Karpas-422 (cell line): Measurements from ENCODE around the gene FES. TPM values are rescaled to one million over a fixed set of nuclear protein-coding genes. Genes with fewer than 3 reads are reported as not detected.

Experiments
- DNase-seq: peaks from one replicate; pipeline ENCODE4 v3.0.0-alpha.2; 2015
- H2AFZ ChIP-seq: fragments of 200-600 bp; sonication (generic); 2 replicates; pipeline ENCODE4 v1.6.1; 2014; ENCODE audit warnings: antibody characterized with exemption, low read length, mixed read lengths
- H3K27ac ChIP-seq: fragments of 200-600 bp; sonication (generic); 2 replicates; pipeline ENCODE4 v1.5.1; 2014; ENCODE audit warnings: mild to moderate bottlenecking, low read length, moderate library complexity
- H3K27me3 ChIP-seq: fragments of 200-600 bp; sonication (generic); 2 replicates; pipeline ENCODE4 v1.6.1; 2014; ENCODE audit warnings: low read length, mixed read lengths
- H3K36me3 ChIP-seq: fragments of 200-600 bp; sonication (generic); 2 replicates; pipeline ENCODE4 v1.6.1; 2014; ENCODE audit warnings: low read length, mixed read lengths; ENCODE audit not compliant: insufficient read depth
- H3K4me1 ChIP-seq: fragments of 200-600 bp; sonication (generic); 2 replicates; pipeline ENCODE4 v1.6.1; 2014; ENCODE audit warnings: mild to moderate bottlenecking, low read length, mixed read lengths
- H3K4me2 ChIP-seq: fragments of 200-600 bp; sonication (generic); 2 replicates; pipeline ENCODE4 v1.6.1; 2014; ENCODE audit warnings: low read length, low read depth, mild to moderate bottlenecking; ENCODE audit not compliant: poor library complexity, severe bottlenecking
- H3K4me3 ChIP-seq: fragments of 200-600 bp; sonication (generic); 2 replicates; pipeline ENCODE4 v1.5.1; 2014; ENCODE audit warnings: mild to moderate bottlenecking, antibody characterized with exemption, low read length, mixed read lengths
- H3K79me2 ChIP-seq: fragments of 200-600 bp; sonication (generic); 2 replicates; pipeline ENCODE4 v1.6.1; 2014; ENCODE audit warnings: mild to moderate bottlenecking, low read length, mixed read lengths
- H3K9ac ChIP-seq: fragments of 200-600 bp; sonication (generic); 2 replicates; pipeline ENCODE4 v1.6.0; 2014; ENCODE audit warnings: low read length
- H3K9me2 ChIP-seq: fragments of 200-600 bp; sonication (generic), shearing (Covaris generic); replicated peaks from 2 replicates; pipeline ENCODE4 v1.6.0; 2014; ENCODE audit warnings: mild to moderate bottlenecking, low read length, moderate library complexity; ENCODE audit not compliant: insufficient read depth
- H3K9me3 ChIP-seq: fragments of 300-700, 200-600 bp; sonication (generic); 2 replicates; pipeline ENCODE4 v1.6.1; 2014; ENCODE audit warnings: low read length, mixed read lengths
- H4K20me1 ChIP-seq: fragments of 200-600 bp; sonication (generic); 2 replicates; pipeline ENCODE4 v1.6.1; 2014; ENCODE audit warnings: mild to moderate bottlenecking, antibody characterized with exemption, low read length, low read depth; ENCODE audit not compliant: insufficient read depth
- total RNA-seq: library from RNA; depleted of rRNA; stranded (reverse); fragments of >200 nt; shearing (Covaris generic); gene quantifications from 2 replicates; pipeline ENCODE4 v1.2.3, GENCODE V29; 2014; ENCODE audit warnings: low replicate concordance

FES gene
- total RNA-seq, 1 experiment from 2014 or later, result 33.7 TPM

- no peak for DNase-seq
- H3K36me3 ChIP-seq, result 0 out of 2 replicates have a peak, but pooled peaks cover 6% of the 10 kb centered on the region
- no peak overlapping the region for H2AFZ ChIP-seq
- H3K27me3 ChIP-seq, result no peaks in the 10 kb centered on the region
- no peaks in the 10 kb centered on the region for H3K9me3 ChIP-seq
- no peak overlapping the region for H3K4me3 ChIP-seq
- no peaks in the 10 kb centered on the region for H3K9me2 ChIP-seq
- H3K4me2 ChIP-seq, result no peak overlapping the region
- H4K20me1 ChIP-seq, result no peaks in the 10 kb centered on the region
- H3K79me2 ChIP-seq, result no peaks in the 10 kb centered on the region
- H3K4me1 ChIP-seq, result no peaks in the 10 kb centered on the region
- no peak overlapping the region for H3K27ac ChIP-seq
- no peak overlapping the region for H3K9ac ChIP-seq
These were observed 25.7 kb downstream of the FES start for GRCh38 chr15:90909976-90910375.

GRCh38 chr15:90910441-90911301 is 26.4 kb downstream of the FES start:
- Histone ChIP-seq H3K9me2 (no peaks in the 10 kb centered on the region), H3K4me2 (no peak overlapping the region), H3K36me3 (0 out of 2 replicates have a peak, but pooled peaks cover 6% of the 10 kb centered on the region), H3K9me3 (no peaks in the 10 kb centered on the region), H3K4me3 (no peak overlapping the region), H3K79me2 (no peaks in the 10 kb centered on the region), H3K27ac (no peak overlapping the region), H2AFZ (no peak overlapping the region), H3K27me3 (no peaks in the 10 kb centered on the region), H4K20me1 (no peaks in the 10 kb centered on the region), H3K9ac (no peak overlapping the region), H3K4me1 (no peaks in the 10 kb centered on the region)
- no peak for DNase-seq

GRCh38 chr15:90911302-90911623 is 27.0 kb downstream of the FES start:
- Histone ChIP-seq H3K9ac (no peak overlapping the region), H3K27me3 (no peaks in the 10 kb centered on the region), H3K9me2 (no peaks in the 10 kb centered on the region), H3K36me3 (0 out of 2 replicates have a peak, but pooled peaks cover 3% of the 10 kb centered on the region), H3K4me1 (no peaks in the 10 kb centered on the region), H3K27ac (no peak overlapping the region), H2AFZ (no peak overlapping the region), H3K79me2 (no peaks in the 10 kb centered on the region), H3K4me2 (no peak overlapping the region), H3K9me3 (no peaks in the 10 kb centered on the region), H4K20me1 (no peaks in the 10 kb centered on the region), H3K4me3 (no peak overlapping the region)
- no peak for DNase-seq

DNA sequence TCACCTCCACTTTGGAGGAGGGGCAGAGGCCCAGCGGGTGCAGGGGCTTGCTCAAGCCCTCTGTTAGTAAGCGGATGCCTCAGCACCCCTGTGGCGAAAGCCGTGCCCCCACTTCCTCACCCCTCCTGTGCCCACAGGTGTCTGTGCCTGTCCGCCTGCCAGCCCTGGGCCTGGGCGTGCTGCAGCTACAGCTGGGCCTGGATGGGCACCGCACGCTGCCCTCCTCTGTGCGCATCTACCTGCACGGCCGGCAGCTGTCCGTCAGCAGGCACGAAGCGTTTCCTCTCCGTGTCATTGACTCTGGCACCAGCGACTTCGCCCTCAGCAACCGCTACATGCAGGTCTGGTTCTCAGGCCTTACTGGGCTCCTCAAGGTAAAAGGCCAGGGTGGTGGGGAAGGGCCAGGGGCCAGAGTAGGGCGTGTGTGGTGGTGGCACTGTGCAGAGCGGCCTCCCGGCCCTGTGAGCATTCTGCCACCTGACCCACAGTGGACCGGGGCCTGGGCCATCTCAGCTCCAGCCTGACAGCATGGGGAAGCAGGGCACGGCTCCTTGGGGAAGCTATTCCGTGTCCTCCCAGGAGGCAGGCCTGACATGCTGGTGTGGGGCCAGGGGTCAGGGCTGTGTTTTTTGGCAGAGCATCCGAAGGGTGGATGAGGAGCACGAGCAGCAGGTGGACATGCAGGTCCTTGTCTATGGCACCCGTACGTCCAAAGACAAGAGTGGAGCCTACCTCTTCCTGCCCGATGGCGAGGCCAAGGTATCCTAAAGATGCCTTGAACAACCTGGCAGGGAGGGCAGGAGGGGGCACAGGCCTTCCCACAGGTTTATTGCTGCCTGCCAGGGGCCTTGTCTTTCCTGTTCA is 27.8 kb downstream of the FES start:
- H3K36me3 ChIP-seq, result no peaks in the 10 kb centered on the region
- H3K27me3 ChIP-seq, result no peaks in the 10 kb centered on the region
- no peaks in the 10 kb centered on the region for H4K20me1 ChIP-seq

DNA sequence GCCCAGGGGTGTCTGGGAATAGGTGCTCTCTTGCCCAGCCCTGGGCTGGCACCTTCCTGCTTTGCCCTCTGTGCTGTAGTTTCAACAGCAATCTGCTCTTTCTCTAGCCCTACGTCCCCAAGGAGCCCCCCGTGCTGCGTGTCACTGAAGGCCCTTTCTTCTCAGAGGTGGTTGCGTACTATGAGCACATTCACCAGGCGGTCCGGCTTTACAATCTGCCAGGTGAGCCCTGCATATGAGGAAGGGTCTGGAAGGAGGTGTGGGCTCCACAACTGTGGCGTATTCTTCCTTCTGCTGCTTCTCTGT is 28.4 kb downstream of the FES start:
- Histone ChIP-seq H3K27me3 (no peaks in the 10 kb centered on the region), H3K9me3 (no peaks in the 10 kb centered on the region), H3K36me3 (no peaks in the 10 kb centered on the region), H3K4me1 (no peaks in the 10 kb centered on the region), H3K27ac (no peak overlapping the region), H4K20me1 (no peaks in the 10 kb centered on the region), H3K4me3 (no peak overlapping the region), H2AFZ (no peak overlapping the region), H3K4me2 (no peak overlapping the region), H3K79me2 (no peaks in the 10 kb centered on the region), H3K9me2 (no peaks in the 10 kb centered on the region), H3K9ac (no peak overlapping the region)
- no peak for DNase-seq

More for the DNA sequence above, 27.8 kb downstream of the FES start:
- no peak overlapping the region for H3K4me2 ChIP-seq
- no peak overlapping the region for H2AFZ ChIP-seq
- H3K9me2 ChIP-seq, result no peaks in the 10 kb centered on the region
- H3K79me2 ChIP-seq, result no peaks in the 10 kb centered on the region
- H3K4me1 ChIP-seq, result no peaks in the 10 kb centered on the region
- no peak overlapping the region for H3K9ac ChIP-seq
- DNase-seq, result no peak
- no peaks in the 10 kb centered on the region for H3K9me3 ChIP-seq
- no peak overlapping the region for H3K4me3 ChIP-seq
- H3K27ac ChIP-seq, result no peak overlapping the region

GRCh38 chr15:90913398-90913944 is 29.2 kb downstream of the FES start:
- no peak overlapping the region for H3K4me2 ChIP-seq
- H3K27ac ChIP-seq, result no peak overlapping the region
- H3K9me2 ChIP-seq, result no peaks in the 10 kb centered on the region
- H3K4me3 ChIP-seq, result no peak overlapping the region
- no peaks in the 10 kb centered on the region for H3K4me1 ChIP-seq
- H4K20me1 ChIP-seq, result no peaks in the 10 kb centered on the region
- no peak for DNase-seq
- no peak overlapping the region for H3K9ac ChIP-seq
- H3K27me3 ChIP-seq, result no peaks in the 10 kb centered on the region
- no peaks in the 10 kb centered on the region for H3K36me3 ChIP-seq
- no peaks in the 10 kb centered on the region for H3K79me2 ChIP-seq
- no peak overlapping the region for H2AFZ ChIP-seq
- no peaks in the 10 kb centered on the region for H3K9me3 ChIP-seq

DNA sequence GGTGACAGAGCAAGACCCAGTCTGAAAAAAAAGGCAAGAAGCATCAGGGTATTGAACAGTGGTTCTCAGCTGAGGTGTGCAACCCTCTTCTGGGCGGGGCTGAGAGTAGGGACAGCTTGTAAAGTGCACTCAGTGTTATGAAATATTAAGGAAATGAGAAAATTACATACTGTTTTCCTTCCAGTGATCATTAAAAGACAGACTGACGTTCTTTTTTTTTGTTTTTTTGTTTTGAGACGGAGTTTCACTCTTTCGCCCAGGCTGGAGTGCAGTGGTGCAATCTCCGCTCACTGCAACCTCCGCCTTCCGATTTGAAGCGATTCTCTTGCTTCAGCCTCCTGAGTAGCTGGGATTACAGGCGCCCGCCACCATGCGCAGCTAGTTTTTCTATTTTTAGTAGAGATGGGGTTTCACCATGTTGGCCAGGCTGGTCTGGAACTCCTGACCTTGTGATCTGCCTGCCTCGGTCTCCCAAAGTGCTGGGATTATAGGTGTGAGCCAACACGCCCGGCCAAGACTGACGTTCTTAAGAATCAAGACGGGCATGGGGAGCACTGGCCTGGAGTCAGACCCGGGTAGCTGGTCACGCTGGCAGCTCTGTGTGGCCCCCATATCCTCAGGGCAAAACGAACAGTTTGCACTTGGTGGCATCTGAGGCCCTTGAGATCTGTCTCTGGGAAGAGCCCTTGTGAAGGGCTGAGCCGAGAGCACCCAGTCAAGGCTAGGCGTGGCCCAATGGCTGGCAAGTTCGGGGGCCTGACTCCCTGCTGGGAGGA is 30.2 kb downstream of the FES start:
- no peaks in the 10 kb centered on the region for H3K9me2 ChIP-seq
- no peak overlapping the region for H3K4me2 ChIP-seq
- H2AFZ ChIP-seq, result no peak overlapping the region
- H3K36me3 ChIP-seq, result no peaks in the 10 kb centered on the region
- DNase-seq, result no peak
- H3K9ac ChIP-seq, result no peak overlapping the region
- no peak overlapping the region for H3K27ac ChIP-seq
- no peaks in the 10 kb centered on the region for H3K4me1 ChIP-seq
- no peaks in the 10 kb centered on the region for H3K27me3 ChIP-seq
- no peaks in the 10 kb centered on the region for H4K20me1 ChIP-seq
- H3K4me3 ChIP-seq, result no peak overlapping the region
- H3K9me3 ChIP-seq, result no peaks in the 10 kb centered on the region
- H3K79me2 ChIP-seq, result no peaks in the 10 kb centered on the region
